GM12865 (cell line): ENCODE data around the gene SFSWAP.

ENCODE experiments used
- DNase-seq: peaks from one replicate; pipeline ENCODE4 v3.0.0; 2010; ENCODE audit warnings: low read depth
- H3K4me3 ChIP-seq: 2 replicates; pipeline ENCODE4 v1.5.1; 2011; ENCODE audit warnings: mild to moderate bottlenecking, low read depth, low read length, control low read depth
- CTCF ChIP-seq: IDR thresholded peaks from 2 replicates; pipeline ENCODE4 v1.5.1; 2011; ENCODE audit warnings: low read length, control low read depth, low read depth, inconsistent platforms; ENCODE audit not compliant: insufficient read depth; ENCODE audit errors: missing control alignments

SFSWAP gene

GRCh38 chr12:131830335-131830913, 119.5 kb downstream of the SFSWAP start:
- H3K4me3 ChIP-seq = peak overlapping the region; percentile 7; the same call in 1 of the 2 replicates
- DNase-seq = peak; percentile 56
- peak; percentile 58 for TF ChIP-seq CTCF

GRCh38 chr12:131830914-131831571, 120.2 kb downstream of the SFSWAP start:
- no peak for DNase-seq
- H3K4me3 ChIP-seq = no peak overlapping the region
- no peak for TF ChIP-seq CTCF

GRCh38 chr12:131831635-131832041, 120.7 kb downstream of the SFSWAP start:
- TF ChIP-seq CTCF = no peak
- no peak overlapping the region for H3K4me3 ChIP-seq
- no peak for DNase-seq

- no peak for TF ChIP-seq CTCF
- H3K4me3 ChIP-seq = no peak overlapping the region
- DNase-seq = no peak
Observed at GRCh38 chr12:131832321-131833231, 121.7 kb downstream of the SFSWAP start.

- H3K4me3 ChIP-seq = no peak overlapping the region
- no peak for DNase-seq
- no peak for TF ChIP-seq CTCF
Observed at GRCh38 chr12:131833288-131833895, 122.5 kb downstream of the SFSWAP start.

- no peak for DNase-seq
Observed at GRCh38 chr12:131833896-131834641, 123.2 kb downstream of the SFSWAP start.

More at GRCh38 chr12:131833896-131834641, 123.2 kb downstream of the SFSWAP start:
- TF ChIP-seq CTCF = peak; percentile 26
- H3K4me3 ChIP-seq = no peak overlapping the region
